NCI-H2081 treated with DMSO at 0.1 percent for 48 hours (cell line): ENCODE data around the gene RALGAPA2.
A peak's percentile ranks its signal among the peaks of the same experiment; 100 is the strongest.

Experiments used
- DNase-seq: peaks from one replicate; lab custom pipeline; 2025; lab: John Stamatoyannopoulos, UW

Gene RALGAPA2

DNA sequence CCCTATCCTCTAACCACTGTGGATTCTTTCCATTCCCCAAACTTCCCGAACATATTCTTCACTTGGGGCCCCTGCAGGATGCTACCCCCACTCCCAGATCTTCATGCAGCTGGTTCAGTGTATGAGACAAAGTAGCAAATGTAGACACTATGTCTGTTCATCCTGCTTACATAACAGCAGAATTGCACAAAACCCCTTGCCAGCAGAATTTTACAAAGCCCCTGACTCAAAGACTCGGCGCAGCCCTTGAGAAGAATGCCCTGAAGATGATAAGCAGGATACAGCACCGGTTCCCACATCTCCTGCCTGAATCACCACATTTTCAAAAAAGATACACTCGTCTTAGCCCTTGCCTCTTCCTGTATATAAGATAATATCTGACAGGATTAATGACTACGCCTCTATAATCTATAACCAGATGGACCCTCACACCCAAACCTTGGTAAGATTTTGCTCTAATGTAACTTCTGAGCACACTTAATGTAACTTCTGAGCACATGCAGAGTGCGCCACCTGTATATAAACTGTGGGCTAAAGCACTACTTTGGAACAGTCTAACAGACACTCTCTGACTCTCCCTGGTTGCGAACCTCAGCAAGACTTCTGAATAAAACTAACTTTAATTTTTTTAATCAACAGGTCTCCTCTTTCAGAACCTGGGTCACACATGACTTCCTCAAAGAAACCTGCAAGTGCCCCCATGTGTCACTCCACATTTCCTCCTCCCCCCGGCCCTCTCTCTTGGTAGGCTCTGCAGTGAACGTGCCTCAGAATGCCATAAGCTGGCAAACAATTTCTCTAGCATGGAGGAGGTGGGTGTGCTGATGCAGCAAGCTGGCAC lies 28.7 kb downstream of the RALGAPA2 start:
- DNase-seq = no peak

DNA sequence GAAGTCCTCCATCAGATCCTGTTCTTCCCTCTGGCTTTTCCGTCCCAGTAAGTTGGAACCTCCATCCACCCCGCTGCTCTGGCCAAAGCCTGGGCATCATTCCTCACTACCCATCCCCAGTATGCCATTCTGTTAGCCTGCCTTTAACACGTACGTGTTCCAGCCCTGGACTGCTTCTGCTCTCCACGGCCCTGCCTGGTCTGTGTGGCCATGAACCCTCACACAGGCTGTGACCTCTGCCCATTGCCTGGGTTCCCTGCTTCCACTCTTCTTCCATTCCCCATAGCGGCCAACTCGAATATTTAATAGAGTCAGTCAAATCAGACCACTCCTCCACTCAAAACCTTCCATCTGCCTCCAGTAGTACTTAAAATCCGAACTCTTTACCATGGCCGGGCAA lies 29.4 kb downstream of the RALGAPA2 start:
- DNase-seq = no peak

DNA sequence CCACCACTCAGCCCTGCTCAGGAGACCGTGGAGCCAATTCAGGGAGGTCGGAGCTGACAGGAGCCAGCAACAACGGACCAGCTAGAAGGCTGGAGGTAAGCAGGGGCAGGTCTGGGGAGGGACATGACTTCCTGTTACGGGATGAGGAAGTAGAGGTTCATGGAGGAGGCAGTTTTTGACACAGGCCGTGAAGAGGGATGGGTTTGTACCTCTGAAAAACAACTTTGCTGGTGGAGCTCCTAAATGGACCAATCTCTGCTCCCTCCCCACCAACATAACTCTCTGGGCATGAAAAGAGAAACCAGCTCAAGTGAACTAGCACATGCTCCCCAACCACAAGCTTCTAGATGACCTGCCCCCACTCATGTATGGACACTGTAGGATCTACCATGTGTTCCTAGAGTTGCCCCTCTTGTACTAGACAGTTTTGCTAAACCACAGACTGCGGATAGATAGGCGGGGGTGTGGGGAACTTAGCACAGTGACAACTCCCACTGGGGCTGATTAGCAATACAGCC lies 31.4 kb downstream of the RALGAPA2 start:
- DNase-seq = no peak

DNA sequence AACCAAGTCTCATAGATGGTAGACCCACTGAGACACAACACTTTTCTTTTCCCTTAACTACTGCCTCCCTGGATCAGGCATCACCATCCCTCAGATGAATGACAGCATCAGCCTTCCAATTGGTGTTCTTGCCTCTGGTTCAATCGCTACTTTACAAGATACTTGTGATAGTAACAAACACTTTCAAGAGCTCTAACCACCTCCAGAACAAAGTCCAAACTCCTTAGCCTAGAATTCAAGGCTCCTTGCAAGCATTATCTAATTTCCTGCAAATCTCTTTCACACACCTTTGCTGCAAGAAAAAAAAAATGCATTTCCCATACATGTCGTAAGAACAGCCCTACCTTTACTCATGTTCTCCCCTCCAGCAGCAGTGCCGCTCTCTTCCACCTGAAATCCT lies 33.1 kb downstream of the RALGAPA2 start:
- DNase-seq = no peak

DNA sequence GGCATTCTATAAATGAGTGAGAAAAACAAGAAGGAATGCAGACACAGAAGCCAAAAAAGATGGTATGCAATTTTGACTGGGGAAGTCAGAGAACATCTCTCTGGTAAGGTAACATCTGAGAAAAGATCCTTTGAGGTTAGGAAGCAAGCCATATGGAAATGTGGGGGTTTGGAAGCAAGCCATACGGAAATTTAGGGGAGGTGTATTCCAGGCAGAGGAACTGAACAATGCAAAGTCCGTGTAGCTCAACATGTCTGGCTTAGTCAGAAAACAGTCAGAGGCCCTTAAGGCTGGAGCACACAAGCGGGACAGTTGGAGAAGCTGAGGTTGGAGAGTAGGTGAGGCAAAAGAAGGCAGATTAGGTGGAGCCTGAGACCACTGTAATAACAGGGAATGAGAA lies 35.3 kb downstream of the RALGAPA2 start:
- DNase-seq = no peak

DNA sequence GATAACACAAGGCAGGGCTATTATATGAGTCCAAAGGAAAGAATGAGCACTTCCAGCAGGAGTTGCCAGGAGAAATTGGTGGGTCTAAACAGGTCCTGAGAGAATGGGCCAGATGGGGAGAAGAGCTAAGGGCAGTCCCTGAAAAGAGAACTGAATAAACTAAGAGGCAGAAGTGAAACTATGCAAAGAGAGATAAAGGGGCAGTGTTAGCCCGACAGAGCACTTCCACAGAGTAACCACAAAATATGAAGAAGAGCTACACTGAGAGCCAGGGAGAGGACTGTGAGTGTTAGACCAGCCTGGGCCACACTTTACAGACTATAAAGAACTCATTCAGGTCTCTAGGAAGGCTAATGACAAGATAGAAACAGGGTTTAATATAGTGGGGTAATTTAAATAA lies 43.8 kb downstream of the RALGAPA2 start:
- no peak for DNase-seq

DNA sequence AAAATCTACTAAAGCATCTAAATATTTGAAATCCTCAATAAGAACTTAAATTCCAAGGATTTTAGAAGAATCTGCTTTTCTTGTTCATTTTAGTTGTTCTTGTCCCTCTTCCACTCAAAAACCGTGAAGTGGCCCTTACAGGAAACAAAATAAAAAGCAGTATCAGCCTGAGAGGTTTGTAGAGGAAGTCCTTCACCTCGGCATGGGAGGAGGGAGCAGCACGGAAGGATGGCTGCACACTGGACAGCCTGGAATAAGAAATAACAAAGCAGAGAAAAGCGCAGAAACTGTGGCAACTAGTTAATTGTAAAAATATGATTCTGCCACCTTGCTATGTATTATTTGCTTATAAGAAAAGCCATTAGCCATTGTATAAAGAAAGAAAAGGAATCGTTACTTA lies 46.1 kb downstream of the RALGAPA2 start:
- DNase-seq = no peak

DNA sequence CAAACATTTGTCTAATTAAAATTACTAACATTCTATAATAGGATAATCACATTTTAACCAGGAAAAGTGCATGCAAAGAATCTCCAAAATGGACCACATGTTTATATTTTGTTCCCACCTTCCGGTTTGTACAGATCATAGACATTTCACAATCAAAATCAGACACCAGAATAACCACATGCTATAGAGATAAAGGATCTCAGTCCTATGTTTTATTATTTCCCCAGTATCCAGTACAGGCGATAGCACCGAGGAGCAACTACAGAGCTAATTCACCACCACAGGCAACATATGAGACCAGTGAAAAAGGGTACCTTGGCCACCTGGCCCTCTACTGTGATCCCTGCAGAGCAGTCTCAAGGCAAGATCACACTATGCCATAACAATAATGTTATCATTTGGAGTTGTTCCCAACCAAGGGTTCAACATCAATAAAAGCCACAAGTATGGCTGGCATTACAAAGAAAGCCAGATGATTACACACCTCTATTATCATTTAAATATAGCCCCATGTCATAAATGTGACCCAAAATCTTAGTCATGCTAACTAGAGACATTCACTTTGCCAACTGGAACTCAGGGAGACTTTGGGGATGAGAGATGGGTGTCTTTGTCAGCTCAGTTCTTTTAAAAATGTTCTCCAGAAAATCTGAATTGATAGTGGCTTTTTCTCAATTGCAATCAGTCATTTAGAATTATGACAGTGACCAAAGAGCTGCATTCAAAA lies 46.7 kb downstream of the RALGAPA2 start:
- DNase-seq = no peak

DNA sequence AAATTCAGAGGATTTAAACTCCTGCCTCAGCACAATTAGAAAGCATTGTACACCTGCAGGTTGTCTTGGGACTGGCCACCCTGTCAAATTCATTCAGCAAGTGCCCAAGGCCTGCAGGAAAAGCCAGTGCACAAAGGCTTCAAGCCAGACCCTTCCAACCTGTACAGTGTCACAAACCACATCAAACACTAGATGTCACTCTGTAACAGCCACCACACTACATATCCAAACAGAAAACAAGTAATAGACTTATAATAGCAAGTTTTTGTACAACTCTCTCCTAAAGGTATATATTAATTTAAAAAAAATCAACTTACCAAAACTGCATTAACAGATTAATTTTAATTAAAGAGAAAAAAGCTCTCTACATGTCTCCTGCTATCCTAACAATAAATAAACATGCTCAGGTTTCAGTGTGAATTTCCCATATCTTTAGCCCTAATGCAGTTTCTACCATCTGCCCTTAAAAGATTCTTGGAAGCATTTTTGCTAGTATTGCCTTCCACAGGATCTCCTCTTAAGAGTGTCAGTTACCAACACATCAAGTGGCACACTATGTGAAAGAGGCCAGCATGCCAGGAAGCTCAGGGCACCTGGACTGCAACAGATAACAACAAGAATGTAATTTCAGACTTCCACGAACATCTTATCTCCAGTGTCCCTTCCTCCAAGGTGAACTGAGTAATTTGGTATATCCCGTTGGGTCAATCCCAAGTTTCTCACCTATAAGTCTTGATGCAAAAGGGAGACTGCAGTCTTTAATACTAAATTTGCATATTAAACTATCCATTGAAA lies 47.5 kb downstream of the RALGAPA2 start:
- DNase-seq = peak; percentile 17

DNA sequence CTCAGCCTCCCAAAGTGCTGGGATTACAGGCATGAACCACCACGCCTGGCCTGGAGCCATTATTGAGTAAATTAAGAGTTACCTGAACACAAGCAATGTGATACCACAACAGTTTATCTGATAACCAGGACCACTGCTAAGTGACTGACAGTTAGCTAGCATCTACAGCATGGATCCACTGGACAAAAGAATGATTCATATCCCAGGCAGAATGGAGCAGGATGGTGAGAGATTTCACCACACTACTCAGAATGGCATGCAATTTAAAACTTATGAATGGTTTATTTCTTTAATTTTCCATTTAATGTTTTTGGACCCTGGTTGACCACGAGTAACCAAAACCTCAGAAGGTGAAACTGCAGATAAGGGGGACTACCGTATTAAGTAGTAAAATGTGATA lies 48.6 kb downstream of the RALGAPA2 start:
- no peak for DNase-seq

DNA sequence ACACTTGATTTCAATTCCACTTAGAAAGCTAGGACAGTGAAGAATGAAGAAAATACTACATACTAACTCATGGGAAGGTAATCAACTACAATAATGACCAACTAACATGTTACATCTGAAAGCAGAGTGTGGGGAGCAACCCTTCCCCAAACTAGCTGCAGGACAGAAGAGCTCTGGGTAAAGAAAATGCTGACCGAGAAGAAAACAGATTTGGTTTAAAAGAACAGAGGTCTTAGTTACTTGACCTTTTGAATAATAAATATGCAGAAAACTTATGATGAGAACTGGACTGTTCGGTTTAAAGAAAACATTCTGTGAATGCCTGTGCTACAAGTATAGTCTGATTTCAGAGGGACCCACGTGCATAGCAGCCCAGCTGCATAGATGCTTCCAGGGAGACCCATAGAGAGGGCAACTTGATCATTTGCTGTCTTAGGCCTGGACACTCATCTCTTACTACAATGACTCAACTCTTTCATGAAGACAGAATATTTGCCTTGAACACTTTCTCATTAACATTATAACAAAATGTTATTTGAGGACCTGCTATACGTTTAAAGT lies 53.5 kb downstream of the RALGAPA2 start:
- DNase-seq = no peak

DNA sequence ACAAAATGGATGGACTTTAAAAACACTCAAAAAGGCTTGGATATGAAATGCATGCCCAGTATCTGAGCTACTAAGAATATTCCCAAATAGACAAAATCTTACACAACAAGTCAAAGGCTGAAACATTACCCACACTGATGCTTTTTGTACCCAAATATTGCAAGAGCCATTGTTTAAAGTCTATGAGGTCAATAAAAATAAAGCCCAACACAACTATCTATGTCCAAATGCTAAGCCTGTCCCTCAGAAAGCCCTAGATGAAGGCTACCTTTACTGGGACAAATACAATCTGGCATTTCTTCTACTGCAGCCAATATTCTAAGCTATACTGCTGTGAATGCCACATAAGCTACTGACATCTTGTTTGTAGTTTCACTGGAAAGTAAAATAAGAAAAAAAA lies 54.3 kb downstream of the RALGAPA2 start:
- DNase-seq = no peak

DNA sequence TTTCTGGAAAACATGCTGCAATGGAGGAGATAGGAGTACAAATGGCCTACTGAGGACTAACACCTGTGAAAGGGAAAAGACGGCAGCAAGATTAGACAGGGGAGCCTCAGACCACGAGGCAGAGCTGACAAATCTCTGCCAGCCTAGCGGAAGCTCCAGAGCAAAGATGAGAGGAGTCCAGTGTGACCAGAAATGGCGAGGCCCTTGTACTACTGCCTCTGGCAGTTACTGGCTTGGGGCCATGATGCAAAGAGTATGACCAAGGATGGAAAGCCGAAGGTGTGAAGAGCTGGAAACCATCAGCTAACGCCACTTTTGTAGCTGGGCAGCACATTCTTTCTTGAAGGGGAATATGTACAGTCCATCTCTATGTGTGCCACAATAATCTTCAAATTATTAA lies 55.4 kb downstream of the RALGAPA2 start:
- no peak for DNase-seq

DNA sequence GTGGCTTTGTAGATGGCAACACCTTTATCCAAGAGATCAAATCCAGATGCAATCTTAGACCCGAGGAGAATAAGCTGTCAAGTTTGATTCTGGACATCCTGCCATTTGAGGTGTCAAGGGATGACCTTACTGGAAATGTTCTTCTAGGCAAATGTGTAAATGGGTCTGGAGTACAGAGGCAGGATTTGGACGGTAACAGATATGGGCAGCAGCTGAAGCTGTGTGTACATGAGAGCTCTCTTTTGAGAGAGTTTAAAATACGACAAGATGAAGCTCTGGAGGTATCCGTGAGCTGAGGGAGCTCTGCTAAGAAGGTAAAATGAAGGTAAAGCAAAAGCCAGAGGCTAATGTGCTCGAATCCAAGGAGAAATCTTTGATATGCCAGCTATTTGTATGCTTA lies 56.6 kb downstream of the RALGAPA2 start:
- no peak for DNase-seq

DNA sequence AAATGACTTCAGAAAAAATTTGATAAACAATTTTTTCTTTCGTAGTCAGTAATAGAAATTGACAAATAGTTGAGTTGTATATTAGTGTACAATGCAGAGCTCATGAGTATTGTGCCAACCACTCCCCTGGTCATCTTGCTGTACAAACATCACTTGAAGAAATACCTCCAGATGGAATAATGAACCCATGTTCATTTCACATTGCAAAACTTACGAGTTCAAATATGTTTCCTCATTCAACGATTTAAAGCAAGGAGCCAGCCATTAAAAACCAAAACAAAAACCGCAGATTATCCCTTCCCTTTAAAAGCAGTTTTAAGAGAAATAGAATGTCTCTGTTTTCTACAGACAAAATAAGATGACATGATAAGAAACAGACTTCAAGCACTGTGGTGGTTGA lies 62.5 kb downstream of the RALGAPA2 start:
- DNase-seq = no peak

DNA sequence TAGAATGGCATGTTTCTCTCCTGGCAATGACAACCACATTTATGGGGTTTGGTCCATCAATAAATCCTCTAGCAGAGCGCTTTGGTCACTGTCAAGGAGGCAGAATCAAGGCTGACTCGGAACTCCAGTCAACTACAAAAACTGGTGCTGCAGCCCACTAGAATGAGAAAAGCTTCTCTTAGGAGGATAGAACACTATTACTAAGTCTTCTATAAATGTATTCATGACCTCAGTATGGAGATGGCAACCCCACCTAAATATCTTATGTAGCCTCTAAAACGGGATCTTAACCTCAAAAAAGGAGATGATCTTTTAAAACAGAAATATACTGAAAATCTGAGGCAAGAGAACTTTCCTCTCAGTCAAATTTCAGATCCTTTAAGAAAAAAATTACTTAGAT lies 68.5 kb downstream of the RALGAPA2 start:
- DNase-seq = no peak

DNA sequence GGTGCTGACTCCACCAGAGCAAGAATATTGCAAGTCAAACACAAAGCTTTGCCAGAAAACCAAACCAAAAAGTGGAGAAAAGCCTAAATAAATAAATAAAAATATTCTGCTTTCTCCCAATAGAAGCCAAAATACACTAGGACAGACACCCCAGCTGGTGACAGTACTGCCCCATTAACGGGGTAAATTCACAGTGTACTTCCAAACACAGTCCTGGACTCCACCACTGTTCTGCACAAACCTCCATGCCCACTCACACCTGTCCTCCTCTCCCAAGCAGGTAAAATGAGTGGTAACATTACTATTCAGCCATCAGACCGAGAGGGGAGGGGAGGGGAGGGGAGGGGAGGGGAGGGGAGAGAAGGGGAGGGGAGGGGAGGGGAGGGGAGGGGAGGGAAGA lies 70.7 kb downstream of the RALGAPA2 start:
- DNase-seq = no peak

DNA sequence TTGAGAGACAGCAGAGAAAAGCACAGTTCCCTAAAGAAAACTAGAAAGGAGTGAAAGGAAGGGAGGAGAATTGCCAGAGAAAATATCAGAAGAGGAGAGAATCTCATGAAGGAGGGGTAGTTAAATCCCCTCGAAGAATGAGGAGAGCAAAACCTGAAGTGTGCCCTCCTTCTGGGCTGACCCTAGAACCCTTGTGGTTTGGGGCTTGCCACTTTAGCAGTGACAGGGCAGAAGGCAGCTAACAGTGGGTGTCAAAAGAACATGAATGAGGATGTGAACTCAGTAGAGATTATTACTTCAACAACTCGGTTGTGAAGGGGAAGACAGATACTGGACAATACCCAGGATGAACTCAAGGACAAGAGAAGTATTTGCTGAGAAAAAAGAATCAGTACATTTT lies 73.6 kb downstream of the RALGAPA2 start:
- no peak for DNase-seq

DNA sequence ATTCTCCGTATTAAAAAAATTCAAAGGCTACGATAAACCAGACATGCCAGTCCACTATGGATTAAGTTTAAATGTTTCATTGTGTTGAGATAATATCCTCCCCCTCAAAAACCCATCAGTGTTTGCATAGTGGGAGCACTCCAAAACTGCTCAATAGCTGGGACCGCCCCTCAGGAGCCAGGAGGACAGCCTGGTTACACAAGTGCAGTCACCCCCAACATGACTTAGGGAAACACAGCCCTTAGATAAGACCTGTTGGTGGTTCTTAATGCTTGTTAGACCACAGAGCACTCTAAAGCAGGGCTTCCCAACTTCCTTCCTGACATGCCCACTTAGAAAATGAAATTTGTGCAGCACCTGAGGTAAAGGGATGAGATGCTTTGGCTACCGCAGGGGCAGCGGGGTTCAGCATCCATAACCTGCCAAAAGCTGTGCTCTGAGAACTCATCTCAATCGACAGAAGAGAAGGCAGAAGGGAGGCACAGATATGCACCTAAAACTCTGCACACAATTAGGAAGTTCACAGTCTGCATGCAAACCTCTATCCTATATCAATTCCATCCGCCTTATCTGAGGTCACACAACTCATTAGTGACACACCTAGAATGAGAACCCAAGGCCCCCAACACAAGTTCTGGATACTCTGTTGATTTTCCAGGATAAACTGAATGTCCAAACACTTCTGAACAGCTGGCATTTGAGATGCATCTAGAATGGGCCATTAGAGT lies 74.3 kb downstream of the RALGAPA2 start:
- DNase-seq = no peak

DNA sequence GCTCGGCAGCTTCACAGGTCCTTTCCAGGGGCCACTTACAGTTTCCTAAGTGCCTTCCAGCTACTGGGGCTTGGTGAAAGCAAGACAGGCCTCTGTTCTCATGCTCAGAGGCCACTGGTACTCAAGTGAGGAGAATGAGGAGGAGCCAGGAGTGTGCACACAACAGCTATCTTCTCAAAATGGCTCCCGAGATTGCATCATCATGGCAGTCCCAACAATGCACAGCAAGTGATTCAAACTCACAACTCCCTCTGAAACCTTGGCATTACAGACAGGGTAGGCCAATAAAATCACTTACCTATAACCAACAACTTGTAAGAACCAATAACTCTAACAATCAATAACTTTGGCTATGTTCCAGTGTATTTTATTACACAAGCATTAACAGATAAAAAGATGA lies 77.4 kb downstream of the RALGAPA2 start:
- no peak for DNase-seq

DNA sequence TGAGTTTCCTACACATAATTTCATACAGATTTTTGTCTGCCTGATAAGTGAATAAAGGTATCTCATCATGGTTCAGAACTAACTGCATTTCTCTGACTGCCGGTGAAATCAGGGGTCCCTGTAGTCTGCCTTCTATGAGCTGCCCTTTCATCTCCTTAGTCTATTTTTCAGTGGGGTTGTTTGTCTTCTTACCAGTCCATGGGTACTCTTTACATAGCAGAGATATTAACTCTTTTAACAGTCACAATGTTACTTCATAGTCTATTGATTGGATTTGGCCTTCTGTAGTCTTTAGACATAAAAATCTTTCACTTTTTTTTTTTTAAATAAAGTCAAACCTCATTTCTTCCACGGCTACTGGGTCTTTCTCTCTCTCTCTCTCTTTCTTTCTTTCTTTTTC lies 79.8 kb downstream of the RALGAPA2 start:
- DNase-seq = no peak

DNA sequence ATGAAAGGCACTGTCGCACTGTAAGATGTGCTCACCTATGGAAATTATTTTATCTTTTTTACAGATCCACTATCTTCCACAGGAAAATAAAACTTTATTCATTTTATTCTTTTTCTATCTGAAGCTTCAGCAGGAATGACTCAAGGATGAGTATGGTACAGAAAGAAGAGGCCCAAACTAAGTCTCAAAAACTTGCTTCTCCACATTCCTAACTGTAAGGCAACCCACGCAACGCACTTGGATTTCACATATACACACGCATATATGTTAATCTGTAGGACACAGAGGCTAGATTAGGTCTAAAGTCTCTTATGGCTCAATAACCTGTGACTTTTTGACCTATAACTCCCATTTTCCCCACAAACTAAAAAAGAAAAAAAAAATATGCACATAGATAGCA lies 81.9 kb downstream of the RALGAPA2 start:
- DNase-seq = no peak
